MV-4-11 (cell line): ENCODE measurements around the gene GCG.

Experiments used
- DNase-seq: peaks from one replicate; lab custom pipeline; 2025; lab: John Stamatoyannopoulos, UW

GCG gene

DNA sequence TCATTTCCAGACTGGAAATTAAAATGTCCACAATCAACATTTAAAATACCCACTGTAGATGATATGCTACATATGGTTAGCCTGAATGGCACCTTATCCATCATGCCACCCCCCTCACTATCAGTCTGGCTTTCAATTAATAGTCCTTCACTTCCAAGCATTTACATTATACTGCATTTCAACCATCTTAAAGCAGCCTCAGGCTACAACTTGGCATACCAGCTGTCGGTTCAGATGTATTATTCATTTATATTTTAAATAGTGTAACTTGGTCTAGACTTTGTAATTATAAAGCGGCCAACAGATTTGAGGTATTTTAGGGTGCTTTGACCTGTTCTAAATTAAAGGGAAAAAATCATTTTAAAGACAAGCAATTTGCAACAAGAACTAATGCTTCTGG is 2.6 kb downstream of the GCG start:
- no peak for DNase-seq

- DNase-seq: no peak
Measured at GRCh38 chr2:162148956-162149355, 3.1 kb downstream of the GCG start.

- DNase-seq: no peak
Measured at GRCh38 chr2:162143969-162144368, 8.1 kb downstream of the GCG start.

DNA sequence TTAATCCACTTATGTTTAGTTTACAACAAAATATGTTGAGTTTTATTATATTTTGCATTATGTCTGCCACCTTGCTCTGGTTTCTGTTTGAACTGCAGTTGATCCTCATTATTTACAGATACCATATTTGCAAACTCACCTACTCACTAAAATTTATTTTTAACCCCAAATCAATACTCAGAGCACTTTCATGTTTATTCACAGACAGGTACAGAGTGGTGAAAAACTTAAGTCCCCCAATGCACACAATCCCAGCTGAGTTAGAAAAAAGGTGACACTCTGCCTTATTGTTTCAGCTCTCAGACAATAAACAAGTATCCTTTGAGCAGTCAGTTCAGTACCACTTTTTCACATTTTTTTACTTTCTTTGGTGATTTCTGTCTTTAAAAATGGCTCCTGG is 13.7 kb downstream of the GCG start:
- no peak for DNase-seq

- DNase-seq: no peak
Measured at GRCh38 chr2:162127422-162127821, 24.6 kb downstream of the GCG start.

- peak; percentile 50 for DNase-seq
Measured at GRCh38 chr2:162126527-162126926, 25.5 kb downstream of the GCG start.

DNA sequence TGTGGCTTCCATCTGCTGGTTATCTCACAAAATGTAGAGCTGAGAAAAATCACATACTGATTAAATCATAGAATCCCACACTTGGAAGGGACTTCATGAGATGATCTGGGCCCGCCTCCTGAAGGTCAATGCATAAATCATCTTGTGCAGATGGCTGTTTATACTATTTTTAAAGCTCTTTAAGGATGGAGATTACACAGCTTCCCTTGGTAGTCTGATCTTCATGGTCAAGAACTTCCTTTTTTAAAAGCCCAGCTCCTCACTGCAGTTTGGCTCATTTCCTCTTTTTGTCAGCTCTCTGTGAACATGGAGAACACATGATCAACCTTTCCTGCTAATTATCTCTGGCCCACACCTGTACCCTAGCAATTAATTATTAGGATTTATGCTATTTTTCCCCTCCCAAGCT is 25.9 kb downstream of the GCG start:
- peak; percentile 99 for DNase-seq

GRCh38 chr2:162125138-162125537 is 26.9 kb downstream of the GCG start:
- no peak for DNase-seq

GRCh38 chr2:162123806-162124758 is 28.0 kb downstream of the GCG start:
- peak; percentile 61 for DNase-seq

GRCh38 chr2:162118166-162119031 is 33.6 kb downstream of the GCG start:
- peak; percentile 26 for DNase-seq

DNA sequence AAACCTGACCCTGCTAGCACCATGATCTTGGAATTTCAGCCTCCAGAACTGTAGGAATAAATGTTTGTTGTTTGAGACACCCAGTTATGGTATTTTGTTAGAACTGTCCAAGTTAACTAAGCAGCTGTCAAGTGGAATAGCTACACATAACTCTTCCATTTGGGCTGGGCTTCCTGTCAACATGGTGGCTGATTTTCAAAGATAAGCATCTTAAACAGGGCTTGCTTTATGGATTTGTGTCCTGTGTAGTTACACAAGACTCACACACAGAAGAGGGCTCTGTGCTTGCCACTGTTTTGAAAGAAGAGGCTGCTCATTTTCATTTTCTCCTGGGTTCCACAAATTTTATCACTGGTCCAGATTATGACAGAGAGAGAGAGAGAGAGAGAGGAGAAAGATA is 35.7 kb downstream of the GCG start:
- no peak for DNase-seq

DNA sequence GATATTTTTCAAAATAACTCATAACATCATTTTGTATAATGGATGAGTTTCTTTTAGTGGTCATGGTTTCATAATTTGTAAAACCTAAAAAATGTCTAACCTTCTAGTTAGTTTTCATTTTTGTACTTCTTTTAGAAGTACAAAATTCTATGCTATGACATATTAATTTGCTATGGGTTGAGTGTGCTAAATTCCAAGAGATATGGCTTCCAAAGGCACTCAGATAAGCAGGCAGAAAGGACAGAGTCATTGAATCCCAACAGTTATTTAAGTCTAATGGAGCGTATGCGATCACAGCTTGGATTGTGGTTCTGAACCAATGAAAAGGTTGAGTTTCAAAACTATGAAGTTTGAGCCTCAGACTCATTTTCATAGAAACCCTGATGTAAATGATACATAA is 37.0 kb downstream of the GCG start:
- no peak for DNase-seq

DNA sequence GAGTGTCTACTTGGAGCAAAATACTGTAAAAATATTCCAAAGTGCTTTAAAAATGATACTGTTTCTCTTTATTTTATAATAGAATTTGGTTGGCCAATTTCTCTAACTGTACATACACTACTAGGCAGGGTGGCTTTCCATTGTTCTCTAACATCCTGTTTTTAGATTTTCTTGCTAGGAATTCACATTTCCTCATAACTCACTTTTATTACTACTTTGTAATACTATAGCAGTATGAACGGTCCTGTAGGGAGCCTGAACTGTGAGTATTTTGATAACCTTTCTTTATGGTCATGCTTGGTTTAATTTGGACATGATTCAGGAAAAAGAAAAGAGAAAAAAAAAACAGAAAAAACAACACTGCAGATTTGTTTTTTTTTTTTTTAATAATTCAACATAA is 37.8 kb downstream of the GCG start:
- DNase-seq: peak; percentile 50

DNA sequence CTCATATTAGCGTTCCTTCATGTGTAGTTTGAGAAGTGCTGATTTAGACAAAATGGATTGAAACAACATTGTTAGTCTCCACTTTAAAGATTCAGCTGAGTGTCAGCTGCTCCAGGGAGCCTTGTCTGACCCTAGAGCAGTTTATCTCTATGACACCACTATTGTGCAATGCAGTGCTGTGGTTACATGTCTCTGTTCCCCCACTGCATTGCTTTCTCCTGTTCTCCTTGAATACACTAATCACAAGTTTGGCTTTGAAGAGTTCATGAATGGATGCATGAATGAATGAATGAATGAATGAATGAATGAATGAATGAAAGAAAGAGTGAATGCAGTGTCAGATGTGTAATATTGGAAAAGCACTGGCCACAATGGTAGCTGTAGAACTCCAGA is 38.3 kb downstream of the GCG start:
- peak; percentile 89 for DNase-seq

DNA sequence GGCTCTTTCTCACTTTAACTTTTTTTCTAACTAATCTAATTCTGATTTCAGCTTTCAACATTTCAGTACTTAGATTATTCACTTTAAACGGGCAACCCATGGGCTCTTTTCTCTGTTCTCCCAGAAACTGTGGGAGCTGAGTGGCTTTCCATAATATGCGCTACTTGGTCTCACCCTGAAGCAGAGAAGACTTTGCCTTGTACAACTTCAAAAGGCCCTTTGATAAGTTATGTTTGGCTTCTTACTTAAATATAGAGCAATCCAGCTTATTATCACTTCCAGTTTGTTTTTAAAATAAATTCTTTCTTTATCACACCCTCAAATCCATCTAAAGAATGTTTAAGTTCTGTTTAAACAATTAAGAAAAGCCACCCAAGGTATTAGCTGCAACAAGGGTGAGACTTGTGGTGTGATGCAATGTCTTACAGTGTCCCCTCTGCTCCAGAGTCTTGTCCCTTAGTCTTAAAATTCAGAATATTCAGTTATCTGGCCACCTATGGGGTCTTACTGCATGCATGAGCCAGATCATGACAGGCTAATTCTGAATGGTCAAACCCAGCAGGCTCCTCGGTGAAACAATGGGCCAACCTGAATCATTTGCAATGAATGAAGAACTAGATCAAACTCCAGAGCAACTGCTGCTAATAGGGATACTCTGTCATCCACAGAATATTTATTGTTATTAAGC is 38.8 kb downstream of the GCG start:
- DNase-seq: no peak

GRCh38 chr2:162111958-162112850 is 39.8 kb downstream of the GCG start:
- no peak for DNase-seq

DNA sequence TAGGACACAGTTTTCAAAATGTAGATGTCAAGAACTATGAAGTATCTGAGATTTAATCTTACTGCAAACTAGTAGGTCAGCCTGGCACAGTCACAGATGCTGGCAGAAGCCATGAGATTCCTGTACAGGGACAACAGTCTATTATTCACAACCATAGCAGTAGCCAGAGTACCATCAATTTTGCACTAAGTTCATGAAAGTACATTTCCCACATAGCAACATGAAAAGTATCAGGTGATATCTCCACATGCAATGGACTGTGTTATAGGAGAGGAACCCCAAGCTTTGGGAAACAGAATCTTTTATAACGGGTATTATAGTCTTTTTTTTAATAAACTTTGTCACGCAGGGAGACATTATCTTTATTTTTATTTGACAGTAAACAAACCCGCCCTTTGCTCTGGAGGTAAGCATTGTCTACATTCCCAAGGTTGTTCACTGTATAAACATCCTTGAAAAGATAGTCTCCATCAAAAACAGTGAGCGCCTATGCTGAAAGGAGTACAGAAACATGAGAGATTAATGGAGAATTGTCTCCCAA is 44.6 kb downstream of the GCG start:
- DNase-seq: no peak

DNA sequence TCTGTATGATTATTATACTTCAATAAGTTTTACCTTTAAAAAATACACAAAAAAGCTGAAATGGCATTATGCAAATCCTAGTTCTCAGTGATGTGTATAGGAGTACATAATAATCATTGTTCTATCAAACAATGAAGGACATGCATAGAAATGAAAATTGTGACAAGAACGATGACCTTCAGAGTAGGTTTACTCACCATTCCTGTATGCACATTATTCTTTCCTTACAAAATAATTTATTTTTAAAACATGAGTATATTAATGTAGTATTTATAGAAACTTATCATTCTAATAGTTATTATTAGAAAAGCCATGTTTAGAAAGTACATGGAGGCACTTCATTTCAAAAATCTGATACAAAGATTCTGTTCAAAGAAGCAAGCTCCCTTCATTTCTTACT is 45.3 kb downstream of the GCG start:
- DNase-seq: no peak

GRCh38 chr2:162106146-162106551 is 45.9 kb downstream of the GCG start:
- DNase-seq: no peak

DNA sequence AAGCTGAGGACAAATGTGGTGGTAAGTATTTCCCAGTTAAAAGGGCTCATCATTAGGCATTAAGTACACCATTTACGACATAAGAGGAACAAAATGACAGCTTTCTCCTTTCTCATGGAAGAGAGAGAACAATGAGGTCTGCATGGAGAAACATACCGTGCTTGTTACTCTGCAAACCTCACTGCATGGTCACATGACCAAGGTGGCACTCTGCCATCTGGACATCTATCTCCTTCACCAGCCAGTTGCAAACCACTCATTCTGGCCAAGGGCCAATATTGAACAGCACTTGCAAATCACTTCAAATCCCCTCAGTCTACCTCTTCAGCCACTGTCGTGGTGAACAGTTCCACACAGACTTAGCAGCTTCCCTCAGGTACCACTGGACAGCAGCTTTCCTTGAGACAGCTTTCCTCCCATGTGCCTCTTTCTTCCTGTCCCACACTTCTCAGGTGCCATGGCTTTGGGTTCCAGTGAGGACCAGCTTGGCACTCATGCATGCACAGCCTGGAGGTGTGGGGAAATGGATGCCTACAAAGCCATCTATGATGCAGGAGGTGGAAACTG is 48.5 kb downstream of the GCG start:
- DNase-seq: no peak

GRCh38 chr2:162100579-162100978 is 51.5 kb downstream of the GCG start:
- no peak for DNase-seq
